Endothelial cell of umbilical vein (primary cell): Measurements from ENCODE around the gene RIBC1. TPM values are rescaled to one million over a fixed set of nuclear protein-coding genes. Genes with fewer than 3 reads are reported as not detected.

Experiments used
- BruUV-seq: library from RNA; stranded (reverse); fragments of 400-500 nt; replicated peaks from 2 replicates; lab custom pipeline; 2021; lab: Mats Ljungman, UMichigan
- CTCF ChIA-PET: fragments of 300-600, 350-600 bp; sonication (Branson Sonifier 250); formaldehyde crosslinking; loops from one replicate; lab custom pipeline; 2021; ENCODE audit warnings: antibody characterized with exemption, inconsistent platforms; lab: Charles Lee
- POLR2A ChIA-PET: fragments of 300-600, 350-600 bp; sonication (Branson Sonifier 250); formaldehyde crosslinking; loops from one replicate; lab custom pipeline; 2021; ENCODE audit warnings: antibody characterized with exemption, inconsistent platforms; lab: Charles Lee
- DNase-seq: peaks from one replicate; pipeline ENCODE4 v3.0.0-alpha.2; 2011; ENCODE audit warnings: low read depth, low spot score
- FAIRE-seq: peaks from 2 replicates; lab custom pipeline; 2011; peaks lifted over from hg19 to GRCh38; lab: Jason Lieb, UNC
- H2AFZ ChIP-seq: 2 replicates; pipeline ENCODE4 v1.6.0; 2012; ENCODE audit warnings: low read depth, low read length, control low read depth, inconsistent platforms
- H3K27ac ChIP-seq: 2 replicates; pipeline ENCODE4 v1.5.1; 2011; ENCODE audit warnings: low read depth, mild to moderate bottlenecking, control low read depth, low read length, moderate library complexity; ENCODE audit not compliant: insufficient read depth
- H3K27me3 ChIP-seq, 2 experiments: 2 replicates each; pipeline versions ENCODE4 v1.6.0 to v1.6.1; 2011; ENCODE audit warnings: low read length in 2 of 2, mixed read lengths in 1 of 2; ENCODE audit not compliant: control insufficient read depth in 2 of 2, insufficient read depth in 2 of 2
- H3K36me3 ChIP-seq, 2 experiments: 2 replicates in 1 of 2; 3 replicates in 1 of 2; pipeline ENCODE4 v1.5.1; 2011; ENCODE audit warnings: low read length in 2 of 2, mild to moderate bottlenecking in 1 of 2, moderate library complexity in 1 of 2; ENCODE audit not compliant: control insufficient read depth in 2 of 2, insufficient read depth in 2 of 2; ENCODE audit errors: extremely low read depth in 1 of 2
- H3K4me1 ChIP-seq: 3 replicates; pipeline ENCODE4 v1.5.1; 2011; ENCODE audit warnings: mild to moderate bottlenecking, low read length; ENCODE audit not compliant: control insufficient read depth, insufficient read depth; ENCODE audit errors: extremely low read depth
- H3K4me2 ChIP-seq: 2 replicates; pipeline ENCODE4 v1.6.1; 2011; ENCODE audit warnings: low read length, control low read depth, mixed read lengths; ENCODE audit not compliant: insufficient read depth
- H3K4me3 ChIP-seq, 3 experiments: fragments of 200-600 bp in 1 of 3; sonication (generic), shearing (Covaris generic) in 1 of 3; replicated peaks in 1 of 3; 2 replicates each; pipeline ENCODE4 v1.5.1; 2011 to 2016; ENCODE audit warnings: control low read depth in 3 of 3, low read length in 3 of 3, mild to moderate bottlenecking in 2 of 3, inconsistent platforms in 1 of 3, low read depth in 1 of 3, moderate library complexity in 1 of 3; ENCODE audit not compliant: insufficient read depth in 1 of 3
- H3K79me2 ChIP-seq: 2 replicates; pipeline ENCODE4 v1.6.0; 2012; ENCODE audit warnings: low read length, inconsistent platforms; ENCODE audit not compliant: control insufficient read depth, insufficient read depth
- H3K9ac ChIP-seq: replicated peaks from 2 replicates; pipeline ENCODE3; 2011; ENCODE audit warnings: low read length, control low read depth; ENCODE audit not compliant: insufficient read depth; ENCODE audit errors: extremely low read depth
- H3K9me1 ChIP-seq: replicated peaks from 3 replicates; pipeline ENCODE4 v1.6.0; 2011; ENCODE audit warnings: mild to moderate bottlenecking, low read length; ENCODE audit not compliant: control insufficient read depth, insufficient read depth; ENCODE audit errors: extremely low read depth
- H3K9me3 ChIP-seq: replicated peaks from 2 replicates; pipeline ENCODE4 v1.5.1; 2012; ENCODE audit warnings: low read length, inconsistent platforms; ENCODE audit not compliant: control insufficient read depth, insufficient read depth
- H4K20me1 ChIP-seq: replicated peaks from 2 replicates; pipeline ENCODE3; 2011; ENCODE audit warnings: mild to moderate bottlenecking, low read length; ENCODE audit not compliant: control insufficient read depth, insufficient read depth; ENCODE audit errors: extremely low read depth
- CTCF ChIP-seq, 2 donors: IDR thresholded peaks; 1 replicate in 1 of 2; 2 replicates in 1 of 2; pipeline ENCODE4 v1.5.1; 2011; ENCODE audit warnings: low read length in 2 of 2, mild to moderate bottlenecking in 2 of 2, moderate library complexity in 2 of 2, control low read depth in 1 of 2, inconsistent platforms in 1 of 2, low read depth in 1 of 2; ENCODE audit not compliant: insufficient read depth in 1 of 2; ENCODE audit errors: extremely low read depth in 1 of 2
- EZH2 ChIP-seq: IDR thresholded peaks from 2 replicates; pipeline ENCODE4 v1.6.1; 2012; ENCODE audit warnings: borderline replicate concordance, low read depth, mild to moderate bottlenecking, moderate library complexity, low read length, inconsistent platforms; ENCODE audit not compliant: severe bottlenecking
- FOS ChIP-seq: IDR thresholded peaks from 2 replicates; pipeline ENCODE4 v1.6.1; 2011; ENCODE audit warnings: mild to moderate bottlenecking, low read length, moderate library complexity, borderline replicate concordance; ENCODE audit not compliant: insufficient read depth
- GATA2 ChIP-seq: IDR thresholded peaks from 2 replicates; pipeline ENCODE4 v1.7.0; 2011; ENCODE audit warnings: low read depth, mild to moderate bottlenecking, moderate library complexity, mixed read lengths, low read length; ENCODE audit not compliant: insufficient read length, insufficient read depth
- JUN ChIP-seq: IDR thresholded peaks from 2 replicates; pipeline ENCODE4 v1.6.1; 2011; ENCODE audit warnings: borderline replicate concordance, low read depth; ENCODE audit not compliant: insufficient read length, insufficient read depth
- MYC ChIP-seq: IDR thresholded peaks from one replicate; pipeline ENCODE4 v1.6.1; 2011; ENCODE audit warnings: mild to moderate bottlenecking, low read depth, low read length
- POLR2A ChIP-seq: IDR thresholded peaks from 2 replicates; pipeline ENCODE4 v1.6.1; 2012; ENCODE audit warnings: low read depth, mild to moderate bottlenecking, control low read depth, low read length
- POLR2AphosphoS5 ChIP-seq: IDR thresholded peaks from 2 replicates; pipeline ENCODE4 v1.6.1; 2012; ENCODE audit warnings: low read depth, mild to moderate bottlenecking, control low read depth, low read length, moderate library complexity; ENCODE audit not compliant: insufficient read depth
- dilution Hi-C: fragments of 300-500 bp; cut with MboI; formaldehyde crosslinking; loops from one replicate; pipeline ENCODE4 v1.15.0; 2019; ENCODE audit warnings: low sequenced_read_pairs; ENCODE audit not compliant: extremely low pct_ligation_motif_present
- intact Hi-C: fragments of 100-400 bp; cut with micrococcal nuclease; formaldehyde crosslinking; loops from one replicate; pipeline ENCODE4 v1.10.0; 2022
- polyA plus RNA-seq, 4 experiments: library from polyadenylated mRNA; depleted of rRNA in 3 of 4; stranded (reverse) in 3 of 4; unstranded in 1 of 4; fragments of >200 nt; gene quantifications; 2 replicates each; pipeline versions ENCODE4 v1.2.1 to v1.2.3, GENCODE V29; 2011 to 2012; ENCODE audit warnings: missing spikeins in 1 of 4
- total RNA-seq: library from RNA; stranded (reverse); gene quantifications from 2 replicates; pipeline ENCODE4 v1.2.3, GENCODE V29; 2021
- TF ChIP-seq, protein P1 (sequence below): IDR thresholded peaks from 2 replicates; pipeline ENCODE4 v1.6.1; 2011; ENCODE audit not compliant: insufficient read depth, insufficient read length

Gene RIBC1
- total and polyA plus RNA-seq, 2 donors (not counting 3 experiments of a cell fraction or from before 2014, with no cell fraction given), result 0.23 to 0.86 TPM

DNA sequence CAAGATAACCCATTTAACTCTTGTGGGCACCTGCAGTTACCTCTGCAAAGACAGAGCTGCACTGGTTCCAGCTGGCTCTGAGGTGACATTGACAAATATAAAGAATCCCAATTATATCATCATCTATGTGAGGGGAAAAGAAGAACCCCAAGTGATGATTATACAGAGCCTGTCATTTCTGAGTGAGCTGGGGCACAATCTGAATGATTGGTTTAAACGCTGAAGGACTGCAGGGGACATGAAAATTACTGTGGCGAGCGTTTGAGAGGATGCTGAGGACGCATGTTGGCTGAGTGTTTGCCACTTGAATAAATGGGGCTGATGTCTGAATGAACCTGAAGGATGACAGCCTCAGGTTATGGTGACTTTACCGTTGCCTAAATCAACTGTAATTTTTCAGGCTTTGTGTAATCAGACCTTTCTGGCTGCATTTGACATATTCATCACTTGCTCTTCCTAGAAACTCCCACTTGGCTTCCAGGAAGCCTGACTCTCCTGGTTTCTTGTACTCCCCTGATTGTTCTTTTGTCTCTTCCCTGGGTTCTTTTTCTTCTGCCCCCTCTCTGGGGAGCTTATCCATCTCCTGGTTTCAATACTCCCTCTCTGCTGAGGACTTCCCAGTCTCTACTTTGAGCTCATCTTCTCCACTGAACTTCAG lies 15.6 kb downstream of the RIBC1 start:
- Histone ChIP-seq H3K79me2 (peaks cover 5% of the 10 kb centered on the region), H3K36me3 (no peaks in the 10 kb centered on the region), H3K9me1 (no peaks in the 10 kb centered on the region), H4K20me1 (no peaks in the 10 kb centered on the region), H3K9ac (no peak overlapping the region), H3K9me3 (no peaks in the 10 kb centered on the region), H3K4me2 (no peak overlapping the region), H3K27me3 (no peaks in the 10 kb centered on the region), H3K4me1 (peaks cover 9% of the 10 kb centered on the region), H3K27ac (no peak overlapping the region), H2AFZ (no peak overlapping the region), H3K4me3 (no peak overlapping the region)
- FAIRE-seq, result peak; percentile 24
- dilution Hi-C loops (no loop called here), intact Hi-C loops (no loop called here)
- no peak for TF ChIP-seq POLR2AphosphoS5
- no peak for TF ChIP-seq GATA2
- no peak for TF ChIP-seq JUN
- no peak for TF ChIP-seq CTCF (IDR thresholded peaks at IDR 0.05; ENCODE audit: extremely low read depth in 1 of 2, insufficient read depth in 1 of 2, low read depth in 1 of 2, low read length in 2 of 2)
- CTCF ChIA-PET, result interaction anchor here (0.9 to 1.1 kb wide), 2 partner anchors 15 to 155 kb away, joined by 3 read pairs; partner anchors contain the start of gene RIBC1
- POLR2A ChIA-PET, result no interaction called here
- no TSS peak for BruUV-seq
- DNase-seq, result no peak

DNA sequence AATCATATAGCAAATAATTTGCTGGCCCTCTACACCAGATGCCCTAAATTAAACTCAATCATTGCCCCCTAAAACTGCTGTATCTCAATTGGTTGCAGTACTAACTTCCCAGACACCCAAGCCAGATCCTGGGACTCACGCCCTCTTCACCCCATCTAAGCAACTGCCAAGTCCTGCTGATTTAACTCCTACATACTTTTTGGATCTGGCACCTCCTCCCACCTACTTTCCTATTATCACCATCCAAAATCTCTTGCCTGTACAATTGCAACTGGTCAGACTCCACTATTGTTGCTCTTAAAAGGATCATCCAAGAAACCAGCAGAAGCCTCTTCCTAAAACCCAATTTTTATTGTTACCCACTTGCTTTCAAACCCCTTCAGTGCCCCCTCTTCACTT lies 16.2 kb downstream of the RIBC1 start:
- Histone ChIP-seq H3K79me2 (peaks cover 3% of the 10 kb centered on the region), H3K36me3 (no peaks in the 10 kb centered on the region), H3K4me1 (peaks cover 7% of the 10 kb centered on the region), H3K9me3 (no peaks in the 10 kb centered on the region), H4K20me1 (no peaks in the 10 kb centered on the region), H3K9me1 (no peaks in the 10 kb centered on the region), H2AFZ (no peak overlapping the region), H3K9ac (no peak overlapping the region), H3K4me3 (no peak overlapping the region), H3K4me2 (no peak overlapping the region), H3K27me3 (no peaks in the 10 kb centered on the region), H3K27ac (no peak overlapping the region)
- BruUV-seq, result no TSS peak
- DNase-seq, result no peak
- ChIA-PET POLR2A (no interaction called here), CTCF (interaction anchor here (0.9 to 1.1 kb wide), 2 partner anchors 16 to 156 kb away, joined by 3 read pairs; partner anchors contain the start of gene RIBC1)
- intact Hi-C loops (no loop called here), dilution Hi-C loops (no loop called here)
- TF ChIP-seq POLR2A (no peak), GATA2 (no peak), CTCF (IDR thresholded peaks at IDR 0.05; ENCODE audit: extremely low read depth in 1 of 2, insufficient read depth in 1 of 2, low read depth in 1 of 2, low read length in 2 of 2) (no peak), JUN (no peak), MYC (no peak), EZH2 (no peak), FOS (no peak)
- TF ChIP-seq, protein P1, sequence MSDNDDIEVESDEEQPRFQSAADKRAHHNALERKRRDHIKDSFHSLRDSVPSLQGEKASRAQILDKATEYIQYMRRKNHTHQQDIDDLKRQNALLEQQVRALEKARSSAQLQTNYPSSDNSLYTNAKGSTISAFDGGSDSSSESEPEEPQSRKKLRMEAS, result no peak
- no peak for FAIRE-seq
